ENCODE results near the gene COQ8A.

DNA sequence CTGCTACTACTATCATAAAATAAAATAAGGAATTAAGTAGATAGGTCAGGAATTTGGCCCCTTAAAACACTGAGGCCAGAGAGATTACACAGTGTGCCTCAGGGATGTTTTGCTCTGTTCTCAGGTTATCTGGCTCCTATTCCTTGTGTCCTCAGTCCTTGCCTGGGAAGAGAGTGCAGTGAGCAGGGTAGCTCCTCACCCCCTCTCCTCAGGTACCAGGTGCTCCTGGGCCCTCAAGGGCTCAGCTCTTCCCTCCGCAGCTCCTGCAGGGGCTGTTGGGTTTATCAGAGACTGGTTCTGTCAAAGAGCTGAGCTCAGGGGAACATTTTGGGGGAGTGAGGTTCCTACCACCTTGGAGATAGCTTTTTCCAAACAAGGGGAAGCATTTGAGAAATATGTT lies 20.1 kb upstream of the COQ8A start:
- TF ChIP-seq POLR2A (IDR thresholded peaks at IDR 0.05; ENCODE audit: extremely low read depth, insufficient read length) (no peak), CTCF (IDR thresholded peaks at IDR 0.05; ENCODE audit: low read depth, low read length) (no peak)
- TF ChIP-seq, protein P1, sequence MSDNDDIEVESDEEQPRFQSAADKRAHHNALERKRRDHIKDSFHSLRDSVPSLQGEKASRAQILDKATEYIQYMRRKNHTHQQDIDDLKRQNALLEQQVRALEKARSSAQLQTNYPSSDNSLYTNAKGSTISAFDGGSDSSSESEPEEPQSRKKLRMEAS (IDR thresholded peaks at IDR 0.05; ENCODE audit: low read depth, low read length) = no peak

Measured in NB4 (cell line).